Caco-2 (cell line): ENCODE measurements around the gene GRB10. TPM values are rescaled to one million over a fixed set of nuclear protein-coding genes. Genes with fewer than 3 reads are reported as not detected.

ENCODE experiments used
- BruUV-seq: library from RNA; stranded (reverse); fragments of 400-500 nt; replicated peaks from 2 replicates; lab custom pipeline; 2021; lab: Mats Ljungman, UMichigan
- CTCF ChIA-PET: fragments of 300-600 bp; sonication (Branson Sonifier 250); formaldehyde crosslinking; loops from one replicate; lab custom pipeline; 2022; ENCODE audit warnings: antibody characterized with exemption; lab: Charles Lee
- POLR2A ChIA-PET: fragments of 300-600 bp; sonication (Branson Sonifier 250); formaldehyde crosslinking; loops from one replicate; lab custom pipeline; 2022; ENCODE audit warnings: antibody characterized with exemption; lab: Charles Lee
- DNase-seq, 2 experiments: peaks; one replicate each; pipeline versions ENCODE4 v3.0.0 to v3.0.0-alpha.2; 2020 to 2022
- H3K27me3 ChIP-seq: replicated peaks from 2 replicates; pipeline ENCODE4 v1.6.0; 2011; ENCODE audit warnings: low read length; ENCODE audit not compliant: control insufficient read depth, insufficient read depth
- H3K36me3 ChIP-seq: 2 replicates; pipeline ENCODE4 v1.5.1; 2011; ENCODE audit warnings: low read length; ENCODE audit not compliant: control insufficient read depth, insufficient read depth
- H3K4me1 ChIP-seq: fragments of 250-450 bp; sonication (Bioruptor Pico); 2 replicates; pipeline ENCODE4 v1.5.1; 2020; ENCODE audit warnings: mild to moderate bottlenecking
- H3K4me3 ChIP-seq: 2 replicates; pipeline ENCODE4 v1.5.1; 2011; ENCODE audit warnings: low read depth, mild to moderate bottlenecking, control low read depth, low read length
- H3K9me3 ChIP-seq: fragments of 250-450 bp; sonication (Bioruptor Pico); 2 replicates; pipeline ENCODE4 v1.5.1; 2020; ENCODE audit warnings: mild to moderate bottlenecking, moderate library complexity
- H3K27ac Mint-ChIP-seq: one replicate; pipeline ENCODE4 v1.8.0; 2022; ENCODE audit warnings: mixed read lengths; ENCODE audit not compliant: unreplicated experiment
- H3K27me3 Mint-ChIP-seq: one replicate; pipeline ENCODE4 v1.8.0; 2022; ENCODE audit warnings: mixed read lengths; ENCODE audit not compliant: insufficient read depth, unreplicated experiment
- H3K36me3 Mint-ChIP-seq: one replicate; pipeline ENCODE4 v1.8.0; 2022; ENCODE audit warnings: mild to moderate bottlenecking, mixed read lengths; ENCODE audit not compliant: insufficient read depth, unreplicated experiment
- H3K4me1 Mint-ChIP-seq: one replicate; pipeline ENCODE4 v1.8.0; 2022; ENCODE audit warnings: low read depth, mixed read lengths; ENCODE audit not compliant: unreplicated experiment
- H3K4me3 Mint-ChIP-seq: one replicate; pipeline ENCODE4 v1.8.0; 2022; ENCODE audit warnings: mild to moderate bottlenecking, moderate library complexity, mixed read lengths; ENCODE audit not compliant: unreplicated experiment
- H3K9me3 Mint-ChIP-seq: one replicate; pipeline ENCODE4 v1.8.0; 2022; ENCODE audit warnings: mixed read lengths; ENCODE audit not compliant: unreplicated experiment
- intact Hi-C: fragments of 100-400 bp; cut with micrococcal nuclease; formaldehyde crosslinking; loops from one replicate; pipeline ENCODE4 v1.10.0; 2022; ENCODE audit not compliant: unreplicated experiment
- total RNA-seq: library from RNA; stranded (reverse); gene quantifications from 2 replicates; pipeline ENCODE4 v1.2.3, GENCODE V29; 2022
- TF ChIP-seq, protein P1 (sequence below), 2 experiments: fragments of 200-600 bp in 1 of 2; IDR thresholded peaks; 1 replicate in 1 of 2; 2 replicates in 1 of 2; pipeline versions ENCODE4 v1.5.1 to v1.8.0; 2011 to 2022; ENCODE audit warnings: antibody characterized with exemption in 1 of 2, control low read depth in 1 of 2, inconsistent platforms in 1 of 2, low read depth in 1 of 2, low read length in 1 of 2, mild to moderate bottlenecking in 1 of 2, moderate library complexity in 1 of 2; ENCODE audit not compliant: insufficient read depth in 1 of 2, severe bottlenecking in 1 of 2, unreplicated experiment in 1 of 2

Gene GRB10
- total RNA-seq, 1 experiment from 2014 or later = 79.3 TPM

DNA sequence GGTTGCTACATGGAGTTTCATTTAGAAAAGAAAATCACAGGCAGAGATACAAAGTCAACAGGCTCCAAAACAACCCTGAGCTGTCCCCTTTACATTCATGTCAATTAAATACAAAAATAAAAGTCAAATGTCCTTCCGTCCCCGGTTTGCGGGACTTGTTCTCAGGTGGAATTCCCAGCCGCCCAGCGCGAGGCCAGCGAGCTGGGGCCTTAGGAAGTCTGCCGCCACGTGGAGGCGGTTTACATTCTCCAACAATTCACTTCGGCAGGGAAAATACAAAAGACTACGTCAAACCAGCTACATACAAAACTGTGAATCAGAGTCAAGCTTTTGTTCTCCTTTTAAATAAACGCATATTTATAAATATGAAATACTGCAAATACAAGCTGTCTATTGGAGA is 192.2 kb downstream of the GRB10 start:
- peaks cover 52% of the 10 kb centered on the region for H3K36me3 Mint-ChIP-seq
- H3K27ac Mint-ChIP-seq = peak overlapping the region; percentile 25
- H3K9me3 Mint-ChIP-seq = peaks cover 11% of the 10 kb centered on the region
- POLR2A ChIA-PET = no interaction called here
- TF ChIP-seq, protein P1, sequence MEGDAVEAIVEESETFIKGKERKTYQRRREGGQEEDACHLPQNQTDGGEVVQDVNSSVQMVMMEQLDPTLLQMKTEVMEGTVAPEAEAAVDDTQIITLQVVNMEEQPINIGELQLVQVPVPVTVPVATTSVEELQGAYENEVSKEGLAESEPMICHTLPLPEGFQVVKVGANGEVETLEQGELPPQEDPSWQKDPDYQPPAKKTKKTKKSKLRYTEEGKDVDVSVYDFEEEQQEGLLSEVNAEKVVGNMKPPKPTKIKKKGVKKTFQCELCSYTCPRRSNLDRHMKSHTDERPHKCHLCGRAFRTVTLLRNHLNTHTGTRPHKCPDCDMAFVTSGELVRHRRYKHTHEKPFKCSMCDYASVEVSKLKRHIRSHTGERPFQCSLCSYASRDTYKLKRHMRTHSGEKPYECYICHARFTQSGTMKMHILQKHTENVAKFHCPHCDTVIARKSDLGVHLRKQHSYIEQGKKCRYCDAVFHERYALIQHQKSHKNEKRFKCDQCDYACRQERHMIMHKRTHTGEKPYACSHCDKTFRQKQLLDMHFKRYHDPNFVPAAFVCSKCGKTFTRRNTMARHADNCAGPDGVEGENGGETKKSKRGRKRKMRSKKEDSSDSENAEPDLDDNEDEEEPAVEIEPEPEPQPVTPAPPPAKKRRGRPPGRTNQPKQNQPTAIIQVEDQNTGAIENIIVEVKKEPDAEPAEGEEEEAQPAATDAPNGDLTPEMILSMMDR (IDR thresholded peaks at IDR 0.05; ENCODE audit: insufficient read depth in 1 of 2, low read depth in 1 of 2, low read length in 1 of 2, severe bottlenecking in 1 of 2, unreplicated experiment in 1 of 2) = no peak
- intact Hi-C loops = no loop called here
- DNase-seq = no peak
- BruUV-seq = TSS peak; percentile 25
- no peaks in the 10 kb centered on the region for H3K27me3 Mint-ChIP-seq
- H3K27me3 ChIP-seq = no peaks in the 10 kb centered on the region
- H3K4me1 ChIP-seq = no peaks in the 10 kb centered on the region
- peaks cover 1% of the 10 kb centered on the region; the same call in 1 of the 2 replicates for H3K36me3 ChIP-seq
- no peaks in the 10 kb centered on the region for H3K4me1 Mint-ChIP-seq
- CTCF ChIA-PET = no interaction called here
- H3K4me3 Mint-ChIP-seq = no peak overlapping the region
- H3K9me3 ChIP-seq = peaks cover 4% of the 10 kb centered on the region; the same call in 1 of the 2 replicates
- no peak overlapping the region for H3K4me3 ChIP-seq

- POLR2A ChIA-PET = no interaction called here
- Mint-ChIP-seq H3K9me3 (peaks cover 11% of the 10 kb centered on the region), H3K36me3 (peaks cover 41% of the 10 kb centered on the region), H3K4me3 (no peak overlapping the region), H3K27ac (no peak overlapping the region), H3K27me3 (no peaks in the 10 kb centered on the region), H3K4me1 (no peaks in the 10 kb centered on the region)
- intact Hi-C loops = no loop called here
- CTCF ChIA-PET = interaction anchor here (0.5 to 1.9 kb wide), 4 partner anchors 40 to 572 kb away, joined by 3 to 4 read pairs (median 3); no protein-coding TSS in a partner anchor
- Histone ChIP-seq H3K27me3 (no peaks in the 10 kb centered on the region), H3K4me3 (no peak overlapping the region), H3K4me1 (no peaks in the 10 kb centered on the region), H3K36me3 (no peaks in the 10 kb centered on the region; the same call in 1 of the 2 replicates), H3K9me3 (peaks cover 7% of the 10 kb centered on the region)
- DNase-seq = no peak
- no TSS peak for BruUV-seq
- TF ChIP-seq, protein P1 (IDR thresholded peaks at IDR 0.05; ENCODE audit: insufficient read depth in 1 of 2, low read depth in 1 of 2, low read length in 1 of 2, severe bottlenecking in 1 of 2, unreplicated experiment in 1 of 2) = no peak
Measured at GRCh38 chr7:50589364-50589763, 193.3 kb downstream of the GRB10 start.

DNA sequence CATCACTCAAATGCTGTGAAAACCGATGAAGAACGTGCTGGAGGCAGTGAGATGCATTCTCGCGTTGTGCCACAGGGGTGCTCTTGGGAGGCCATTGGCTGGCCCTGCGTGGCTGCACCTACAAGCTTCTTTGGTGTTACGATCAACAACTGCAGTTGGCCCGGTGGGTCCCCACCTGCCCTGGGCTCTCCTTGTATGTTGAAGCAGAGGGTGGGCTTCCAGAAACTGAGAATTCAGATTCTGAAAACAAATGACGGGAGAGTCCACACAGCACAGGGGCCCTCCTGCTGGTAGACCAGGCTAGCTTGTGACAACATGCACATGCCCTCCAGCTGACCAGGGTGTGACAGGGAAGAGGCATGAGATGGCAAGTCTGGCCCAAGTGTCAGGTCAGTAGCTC is 193.8 kb downstream of the GRB10 start:
- Histone ChIP-seq H3K27me3 (no peaks in the 10 kb centered on the region), H3K36me3 (no peaks in the 10 kb centered on the region; the same call in 1 of the 2 replicates), H3K4me1 (no peaks in the 10 kb centered on the region), H3K9me3 (peaks cover 11% of the 10 kb centered on the region), H3K4me3 (no peak overlapping the region)
- peak in 1 of 2 experiments; percentile 39 for DNase-seq
- peaks cover 13% of the 10 kb centered on the region for H3K9me3 Mint-ChIP-seq
- no TSS peak for BruUV-seq
- no peaks in the 10 kb centered on the region for H3K27me3 Mint-ChIP-seq
- ChIA-PET POLR2A (no interaction called here), CTCF (interaction anchor here (0.5 to 1.9 kb wide), 4 partner anchors 40 to 572 kb away, joined by 3 to 4 read pairs (median 3); no protein-coding TSS in a partner anchor)
- H3K36me3 Mint-ChIP-seq = peaks cover 41% of the 10 kb centered on the region
- TF ChIP-seq, protein P1 (IDR thresholded peaks at IDR 0.05; ENCODE audit: insufficient read depth in 1 of 2, low read depth in 1 of 2, low read length in 1 of 2, severe bottlenecking in 1 of 2, unreplicated experiment in 1 of 2) = peak; percentile 1 to 50
- intact Hi-C loops = no loop called here
- no peak overlapping the region for H3K4me3 Mint-ChIP-seq
- H3K4me1 Mint-ChIP-seq = no peaks in the 10 kb centered on the region
- no peak overlapping the region for H3K27ac Mint-ChIP-seq
